GM23248 (cell line): Measurements from ENCODE around the gene RND2. TPM values are rescaled to one million over a fixed set of nuclear protein-coding genes. Genes with fewer than 3 reads are reported as not detected.
A peak's percentile ranks its signal among the peaks of the same experiment; 100 is the strongest.

Experiments
- DNase-seq: peaks from one replicate; pipeline ENCODE4 v3.0.0-alpha.2; 2015
- H2AFZ ChIP-seq: fragments of 200-600 bp; sonication (generic); 2 replicates; pipeline ENCODE4 v1.6.1; 2016; ENCODE audit warnings: antibody characterized with exemption
- H3F3A ChIP-seq: fragments of 200-600 bp; sonication (generic); 2 replicates; pipeline ENCODE4 v1.6.1; 2016; ENCODE audit warnings: mild to moderate bottlenecking, antibody characterized with exemption, mixed run types; ENCODE audit not compliant: insufficient read depth
- H3K27ac ChIP-seq: fragments of 200-600 bp; sonication (generic); 2 replicates; pipeline ENCODE4 v1.5.1; 2016; ENCODE audit warnings: mild to moderate bottlenecking
- H3K27me3 ChIP-seq: fragments of 200-600 bp; sonication (generic); replicated peaks from 2 replicates; pipeline ENCODE4 v1.6.1; 2016; ENCODE audit warnings: mild to moderate bottlenecking; ENCODE audit not compliant: insufficient read depth
- H3K36me3 ChIP-seq: fragments of 200-600 bp; sonication (generic); 2 replicates; pipeline ENCODE4 v1.6.1; 2016; ENCODE audit warnings: low read depth, mild to moderate bottlenecking
- H3K4me1 ChIP-seq: fragments of 200-600 bp; sonication (generic); 2 replicates; pipeline ENCODE4 v1.6.1; 2016; ENCODE audit warnings: mild to moderate bottlenecking; ENCODE audit not compliant: insufficient read depth
- H3K4me2 ChIP-seq: fragments of 200-600 bp; sonication (generic); one replicate; pipeline ENCODE4 v1.6.1; 2016; ENCODE audit warnings: mild to moderate bottlenecking; ENCODE audit not compliant: unreplicated experiment
- H3K4me3 ChIP-seq: fragments of 200-600 bp; sonication (generic); 2 replicates; pipeline ENCODE4 v1.5.1; 2016; ENCODE audit warnings: mild to moderate bottlenecking
- H3K79me2 ChIP-seq: fragments of 200-600 bp; sonication (generic); 2 replicates; pipeline ENCODE4 v1.6.1; 2016; ENCODE audit warnings: mild to moderate bottlenecking; ENCODE audit not compliant: insufficient read depth
- H3K9ac ChIP-seq: fragments of 200-600 bp; sonication (generic); 2 replicates; pipeline ENCODE4 v1.6.1; 2016; ENCODE audit warnings: mild to moderate bottlenecking
- H3K9me2 ChIP-seq: fragments of 200-600 bp; sonication (generic); 2 replicates; pipeline ENCODE4 v1.6.1; 2016; ENCODE audit warnings: mixed run types, mild to moderate bottlenecking, moderate library complexity; ENCODE audit not compliant: insufficient read depth
- H3K9me3 ChIP-seq: fragments of 200-600 bp; sonication (generic); one replicate; pipeline ENCODE4 v1.6.1; 2017; ENCODE audit warnings: low read depth
- H4K20me1 ChIP-seq: fragments of 200-600 bp; sonication (generic); 2 replicates; pipeline ENCODE4 v1.6.0; 2016; ENCODE audit not compliant: insufficient read depth
- EZH2 ChIP-seq: fragments of 200-600 bp; sonication (generic); IDR thresholded peaks from 2 replicates; pipeline ENCODE4 v1.6.1; 2018; ENCODE audit warnings: antibody characterized with exemption, mild to moderate bottlenecking; ENCODE audit not compliant: insufficient read depth, poor library complexity, severe bottlenecking
- EZH2phosphoT487 ChIP-seq: fragments of 200-600 bp; sonication (generic); IDR thresholded peaks from 2 replicates; pipeline ENCODE4 v1.6.1; 2018; ENCODE audit warnings: antibody characterized with exemption, moderate library complexity, mild to moderate bottlenecking, low read depth; ENCODE audit not compliant: insufficient read depth
- WGBS, 2 experiments: methylation state at CpG; one replicate each; pipeline ENCODE4 v1.1.6; 2015 to 2017; ENCODE audit warnings: low lambda C conversion rate in 2 of 2, low coverage in 1 of 2; ENCODE audit errors: missing lambda C conversion rate in 2 of 2; 5-methylcytosine and 5-hydroxymethylcytosine counted together
- in situ Hi-C: fragments of 300-500 bp; cut with MboI; formaldehyde crosslinking; loops from 2 replicates; pipeline ENCODE4 v1.15.0; 2020
- polyA plus RNA-seq: library from polyadenylated mRNA; unstranded; fragments of >200 nt; fragmentation: Nextera tagmentation; extraction: Ambion mirVana; gene quantifications from 2 replicates; pipeline ENCODE4 v1.2.1, GENCODE V29; 2016
- total RNA-seq: library from RNA; depleted of rRNA; stranded (reverse); fragments of >200 nt; shearing (Covaris generic); gene quantifications from 2 replicates; pipeline ENCODE4 v1.2.3, GENCODE V29; 2014

The RND2 gene
- total and polyA plus RNA-seq, 2 experiments from 2014 or later: 0.11 to 0.30 TPM

DNA sequence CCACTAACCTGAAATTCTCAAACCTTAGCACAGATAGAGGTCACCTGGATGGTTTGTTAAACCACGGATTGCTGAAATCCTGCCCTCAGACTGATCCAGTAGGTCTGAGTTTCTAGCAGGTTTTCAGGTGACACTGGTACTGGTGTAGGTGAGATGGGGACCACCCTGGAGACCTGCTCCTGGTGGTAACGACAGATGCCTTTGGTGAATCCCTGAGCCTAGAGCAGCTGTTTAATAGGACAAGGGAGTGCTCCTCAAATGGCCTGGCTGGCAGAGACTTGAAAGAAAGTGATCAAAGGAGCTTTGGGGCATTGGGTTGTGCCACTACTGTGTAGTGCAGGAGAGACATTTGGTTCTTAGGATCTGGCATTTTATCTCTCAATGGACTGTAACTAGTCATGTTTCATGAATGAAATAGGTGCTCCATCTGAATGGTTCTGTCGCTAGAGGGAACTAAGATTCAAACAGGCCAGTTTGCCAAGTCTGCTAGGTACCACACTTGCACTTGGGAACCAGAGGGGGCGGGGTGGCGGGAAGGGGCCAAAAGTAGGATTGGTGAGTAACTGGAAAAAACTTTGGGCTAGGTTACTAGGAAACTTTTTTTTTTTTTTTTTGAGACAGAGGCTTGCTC lies 21.4 kb upstream of the RND2 start:
- Histone ChIP-seq H3K9me3 (no peaks in the 10 kb centered on the region), H3K79me2 (peaks cover 42% of the 10 kb centered on the region), H3K9me2 (no peaks in the 10 kb centered on the region), H2AFZ (no peak overlapping the region), H3K4me2 (no peak overlapping the region), H3K27me3 (no peaks in the 10 kb centered on the region), H3K4me3 (no peak overlapping the region), H3K36me3 (peaks cover 38% of the 10 kb centered on the region), H3K9ac (peak overlapping the region; percentile 6; the same call in 1 of the 2 replicates), H4K20me1 (no peaks in the 10 kb centered on the region), H3K4me1 (peaks cover 25% of the 10 kb centered on the region), H3K27ac (peak overlapping the region; percentile 36; the same call in 1 of the 2 replicates), H3F3A (peaks cover 69% of the 10 kb centered on the region)
- peak; percentile 67 for DNase-seq
- in situ Hi-C loops: no loop called here
- no peak for TF ChIP-seq EZH2phosphoT487
- TF ChIP-seq EZH2: no peak
- 80 to 84% methylated on average over 5 of the region's 5 CpGs for WGBS, 2 experiments

GRCh38 chr17:43006639-43007551 lies 18.1 kb upstream of the RND2 start, which contains the start of gene IFI35:
IFI35 (plus strand) TSS chr17:43006784; CDS start chr17:43006948, 164 bp downstream.
- 18 to 21% methylated on average over 18 of the region's 18 CpGs for WGBS, 2 experiments
- in situ Hi-C loops: no loop called here
- H3K9ac ChIP-seq: peak within 1 kb of the TSS; percentile 86

GRCh38 chr17:43010667-43011308 lies 14.2 kb upstream of the RND2 start:
- DNase-seq: no peak
- Histone ChIP-seq H3K4me3 (no peak overlapping the region), H3K27me3 (no peaks in the 10 kb centered on the region), H3K4me2 (no peak overlapping the region), H3F3A (peaks cover 6% of the 10 kb centered on the region; the same call in 1 of the 2 replicates), H3K36me3 (no peaks in the 10 kb centered on the region), H3K4me1 (no peaks in the 10 kb centered on the region), H3K9me2 (no peaks in the 10 kb centered on the region), H3K9me3 (no peaks in the 10 kb centered on the region), H3K79me2 (0 out of 2 replicates have a peak, but pooled peaks cover 5% of the 10 kb centered on the region), H4K20me1 (no peaks in the 10 kb centered on the region), H3K27ac (no peak overlapping the region), H2AFZ (no peak overlapping the region), H3K9ac (no peak overlapping the region)
- 89% methylated on average over 5 of the region's 5 CpGs for WGBS, 2 experiments
- TF ChIP-seq EZH2: no peak
- TF ChIP-seq EZH2phosphoT487: no peak
- in situ Hi-C loops: no loop called here

More at GRCh38 chr17:43006639-43007551, 18.1 kb upstream of the RND2 start, which contains the start of gene IFI35:
- peak within 1 kb of the TSS; percentile 84 for H2AFZ ChIP-seq
- H3K27me3 ChIP-seq: no peaks in the 10 kb centered on the region
- DNase-seq: peak; percentile 93
- H3K9me3 ChIP-seq: no peaks in the 10 kb centered on the region
- peaks cover 39% of the 10 kb centered on the region for H3F3A ChIP-seq
- H3K4me1 ChIP-seq: peaks cover 10% of the 10 kb centered on the region
- H4K20me1 ChIP-seq: no peaks in the 10 kb centered on the region
- H3K36me3 ChIP-seq: peaks cover 17% of the 10 kb centered on the region; the same call in 1 of the 2 replicates
- peak within 1 kb of the TSS; percentile 85 for H3K27ac ChIP-seq
- H3K4me3 ChIP-seq: peak within 1 kb of the TSS; percentile 82
- peak within 1 kb of the TSS; percentile 82 for H3K4me2 ChIP-seq
- peaks cover 14% of the 10 kb centered on the region; the same call in 1 of the 2 replicates for H3K79me2 ChIP-seq
- TF ChIP-seq EZH2 (no peak), EZH2phosphoT487 (no peak)
- H3K9me2 ChIP-seq: no peaks in the 10 kb centered on the region
